HFFc6 (cell line): ENCODE data around the gene MON1A. TPM values are rescaled to one million over a fixed set of nuclear protein-coding genes. Genes with fewer than 3 reads are reported as not detected.

Experiments used
- DNase-seq: peaks from one replicate; pipeline ENCODE4 v3.0.0-alpha.2; 2018
- H3K27ac Mint-ChIP-seq: 2 replicates; pipeline ENCODE4 v1.8.0; 2020; ENCODE audit warnings: mild to moderate bottlenecking, mixed read lengths
- H3K27me3 Mint-ChIP-seq: 2 replicates; pipeline ENCODE4 v1.8.0; 2021; ENCODE audit warnings: mild to moderate bottlenecking, moderate library complexity, mixed read lengths; ENCODE audit not compliant: insufficient read depth
- H3K36me3 Mint-ChIP-seq: 2 replicates; pipeline ENCODE4 v1.8.0; 2021; ENCODE audit warnings: low read depth, mixed read lengths
- H3K4me1 Mint-ChIP-seq: 2 replicates; pipeline ENCODE4 v1.8.0; 2020; ENCODE audit warnings: low read depth, mixed read lengths
- H3K4me3 Mint-ChIP-seq: 2 replicates; pipeline ENCODE4 v1.8.0; 2020; ENCODE audit warnings: mild to moderate bottlenecking, moderate library complexity, mixed read lengths
- H3K9me3 Mint-ChIP-seq: 2 replicates; pipeline ENCODE4 v1.8.0; 2020; ENCODE audit warnings: mild to moderate bottlenecking, mixed read lengths
- CTCF ChIP-seq: fragments of 200-600 bp; sonication (generic); IDR thresholded peaks from 2 replicates; pipeline ENCODE4 v1.5.0; 2021; ENCODE audit warnings: antibody characterized with exemption, mild to moderate bottlenecking
- total RNA-seq, 6 experiments: library from RNA; stranded (reverse); fragmentation: NEBNext Ultra II Directional; extraction: Animal tissue kit (Norgen Biotek cat#: 25700); gene quantifications; 2 replicates in 1 of 6; 3 replicates in 5 of 6; pipeline ENCODE4 v1.2.3, GENCODE V29; 2021

MON1A gene
- total RNA-seq, 6 experiments from 2014 or later, result 13.6 to 20.3 (median 15.7) TPM

GRCh38 chr3:49896345-49896744 lies 33.3 kb downstream of the MON1A start:
- Mint-ChIP-seq H3K4me3 (no peak overlapping the region), H3K4me1 (peaks cover 7% of the 10 kb centered on the region), H3K36me3 (no peaks in the 10 kb centered on the region), H3K9me3 (no peaks in the 10 kb centered on the region), H3K27me3 (peaks cover 1% of the 10 kb centered on the region; the same call in 1 of the 2 replicates), H3K27ac (no peak overlapping the region)
- no peak for DNase-seq
- no peak for TF ChIP-seq CTCF

GRCh38 chr3:49895791-49896190 lies 33.8 kb downstream of the MON1A start:
- TF ChIP-seq CTCF, result no peak
- Mint-ChIP-seq H3K9me3 (no peaks in the 10 kb centered on the region), H3K27me3 (peaks cover 1% of the 10 kb centered on the region), H3K36me3 (no peaks in the 10 kb centered on the region), H3K27ac (no peak overlapping the region), H3K4me3 (no peak overlapping the region), H3K4me1 (peaks cover 2% of the 10 kb centered on the region)
- no peak for DNase-seq

- TF ChIP-seq CTCF, result no peak
Observed at GRCh38 chr3:49889296-49889695, 40.3 kb downstream of the MON1A start.

DNA sequence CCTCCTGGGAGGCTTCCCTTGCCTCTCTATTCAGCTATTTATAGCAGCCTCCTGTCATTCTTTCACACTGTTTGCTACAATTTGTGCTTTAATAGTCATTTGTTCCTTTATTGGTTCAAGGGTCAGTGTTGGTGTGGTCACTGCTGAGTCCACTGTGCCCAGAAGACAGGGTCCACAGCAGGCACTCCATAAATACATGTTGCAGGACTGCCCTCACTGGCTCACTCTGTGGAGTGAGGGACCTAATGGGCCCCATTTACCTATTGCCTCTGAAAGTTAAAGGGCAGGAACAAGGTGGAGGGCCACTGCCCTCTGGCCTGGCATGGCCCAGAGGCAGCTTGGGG lies 42.7 kb downstream of the MON1A start:
- no peak overlapping the region for H3K4me3 Mint-ChIP-seq

More at GRCh38 chr3:49889296-49889695, 40.3 kb downstream of the MON1A start:
- Mint-ChIP-seq H3K4me1 (no peaks in the 10 kb centered on the region), H3K36me3 (no peaks in the 10 kb centered on the region), H3K4me3 (no peak overlapping the region), H3K27me3 (peaks cover 2% of the 10 kb centered on the region; the same call in 1 of the 2 replicates), H3K9me3 (no peaks in the 10 kb centered on the region), H3K27ac (no peak overlapping the region)
- DNase-seq, result no peak

DNA sequence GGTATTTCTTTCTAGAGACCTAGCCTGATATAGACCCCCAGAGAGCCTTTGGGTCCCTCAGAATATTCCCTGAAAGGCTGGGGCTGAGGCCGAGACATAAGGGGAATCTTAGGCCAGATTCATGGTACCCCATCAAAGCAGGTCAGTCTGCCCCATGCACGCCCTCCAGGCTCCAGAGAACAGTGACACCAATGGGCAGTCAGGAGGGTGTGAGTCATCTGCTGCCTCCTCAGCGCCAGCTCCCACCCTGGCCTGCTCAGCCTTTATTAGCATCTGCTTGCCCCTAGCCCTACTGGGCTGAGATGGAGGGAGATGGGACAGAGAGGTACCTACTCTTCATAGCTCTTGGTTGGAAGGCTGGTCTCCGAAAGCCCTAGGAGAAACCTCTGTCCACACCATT lies 45.6 kb downstream of the MON1A start:
- DNase-seq, result no peak
- no peaks in the 10 kb centered on the region for H3K4me1 Mint-ChIP-seq
- no peaks in the 10 kb centered on the region for H3K9me3 Mint-ChIP-seq
- peaks cover 20% of the 10 kb centered on the region for H3K27me3 Mint-ChIP-seq
- H3K36me3 Mint-ChIP-seq, result no peaks in the 10 kb centered on the region
- no peak for TF ChIP-seq CTCF
- no peak overlapping the region for H3K4me3 Mint-ChIP-seq
- H3K27ac Mint-ChIP-seq, result no peak overlapping the region

More for the DNA sequence above, 42.7 kb downstream of the MON1A start:
- no peak for TF ChIP-seq CTCF
- no peaks in the 10 kb centered on the region for H3K4me1 Mint-ChIP-seq
- H3K27me3 Mint-ChIP-seq, result peaks cover 11% of the 10 kb centered on the region
- DNase-seq, result no peak
- no peaks in the 10 kb centered on the region for H3K9me3 Mint-ChIP-seq
- no peaks in the 10 kb centered on the region for H3K36me3 Mint-ChIP-seq
- no peak overlapping the region for H3K27ac Mint-ChIP-seq

DNA sequence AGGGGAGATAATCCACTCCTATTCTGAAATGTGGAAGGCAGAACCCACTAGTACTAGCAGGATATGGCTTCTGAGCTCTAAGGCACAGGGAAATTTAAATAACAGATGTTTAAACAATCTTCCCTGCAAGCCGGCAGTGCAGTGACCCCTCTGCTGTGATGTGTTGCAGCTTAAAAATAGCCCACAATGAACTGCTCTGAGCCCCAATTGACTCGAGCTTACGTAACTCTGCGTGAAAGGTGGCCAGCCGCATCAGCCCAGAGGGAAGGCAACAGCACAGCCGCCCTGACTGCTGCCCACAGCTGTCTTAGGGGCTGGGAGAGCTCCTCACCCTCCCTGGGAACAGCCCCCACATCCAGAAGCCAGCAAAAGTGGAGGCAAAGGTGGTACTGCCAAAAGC lies 47.4 kb downstream of the MON1A start:
- Mint-ChIP-seq H3K4me3 (no peak overlapping the region), H3K27me3 (peaks cover 19% of the 10 kb centered on the region), H3K36me3 (no peaks in the 10 kb centered on the region), H3K9me3 (no peaks in the 10 kb centered on the region), H3K27ac (no peak overlapping the region), H3K4me1 (no peaks in the 10 kb centered on the region)
- TF ChIP-seq CTCF, result no peak
- no peak for DNase-seq
